ENCODE results near the gene ARSG. TPM values are rescaled to one million over a fixed set of nuclear protein-coding genes. Genes with fewer than 3 reads are reported as not detected.

The ARSG gene
- polyA plus RNA-seq, 1 of the 3 experiments (the other 2 are of a cell fraction): 0.41 TPM

GRCh38 chr17:68257934-68258333, 33.4 kb upstream of the ARSG start:
- TF ChIP-seq, protein P1, sequence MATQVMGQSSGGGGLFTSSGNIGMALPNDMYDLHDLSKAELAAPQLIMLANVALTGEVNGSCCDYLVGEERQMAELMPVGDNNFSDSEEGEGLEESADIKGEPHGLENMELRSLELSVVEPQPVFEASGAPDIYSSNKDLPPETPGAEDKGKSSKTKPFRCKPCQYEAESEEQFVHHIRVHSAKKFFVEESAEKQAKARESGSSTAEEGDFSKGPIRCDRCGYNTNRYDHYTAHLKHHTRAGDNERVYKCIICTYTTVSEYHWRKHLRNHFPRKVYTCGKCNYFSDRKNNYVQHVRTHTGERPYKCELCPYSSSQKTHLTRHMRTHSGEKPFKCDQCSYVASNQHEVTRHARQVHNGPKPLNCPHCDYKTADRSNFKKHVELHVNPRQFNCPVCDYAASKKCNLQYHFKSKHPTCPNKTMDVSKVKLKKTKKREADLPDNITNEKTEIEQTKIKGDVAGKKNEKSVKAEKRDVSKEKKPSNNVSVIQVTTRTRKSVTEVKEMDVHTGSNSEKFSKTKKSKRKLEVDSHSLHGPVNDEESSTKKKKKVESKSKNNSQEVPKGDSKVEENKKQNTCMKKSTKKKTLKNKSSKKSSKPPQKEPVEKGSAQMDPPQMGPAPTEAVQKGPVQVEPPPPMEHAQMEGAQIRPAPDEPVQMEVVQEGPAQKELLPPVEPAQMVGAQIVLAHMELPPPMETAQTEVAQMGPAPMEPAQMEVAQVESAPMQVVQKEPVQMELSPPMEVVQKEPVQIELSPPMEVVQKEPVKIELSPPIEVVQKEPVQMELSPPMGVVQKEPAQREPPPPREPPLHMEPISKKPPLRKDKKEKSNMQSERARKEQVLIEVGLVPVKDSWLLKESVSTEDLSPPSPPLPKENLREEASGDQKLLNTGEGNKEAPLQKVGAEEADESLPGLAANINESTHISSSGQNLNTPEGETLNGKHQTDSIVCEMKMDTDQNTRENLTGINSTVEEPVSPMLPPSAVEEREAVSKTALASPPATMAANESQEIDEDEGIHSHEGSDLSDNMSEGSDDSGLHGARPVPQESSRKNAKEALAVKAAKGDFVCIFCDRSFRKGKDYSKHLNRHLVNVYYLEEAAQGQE (IDR thresholded peaks at IDR 0.05; ENCODE audit: low read depth, low read length): no peak
- TF ChIP-seq, protein P2, sequence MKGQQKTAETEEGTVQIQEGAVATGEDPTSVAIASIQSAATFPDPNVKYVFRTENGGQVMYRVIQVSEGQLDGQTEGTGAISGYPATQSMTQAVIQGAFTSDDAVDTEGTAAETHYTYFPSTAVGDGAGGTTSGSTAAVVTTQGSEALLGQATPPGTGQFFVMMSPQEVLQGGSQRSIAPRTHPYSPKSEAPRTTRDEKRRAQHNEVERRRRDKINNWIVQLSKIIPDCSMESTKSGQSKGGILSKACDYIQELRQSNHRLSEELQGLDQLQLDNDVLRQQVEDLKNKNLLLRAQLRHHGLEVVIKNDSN (IDR thresholded peaks at IDR 0.05; ENCODE audit: borderline replicate concordance, low read depth): no peak
- TF ChIP-seq EP300 (IDR thresholded peaks at IDR 0.05; ENCODE audit: borderline replicate concordance in 1 of 2, low read depth in 1 of 2, low read length in 1 of 2) (no peak), FOXJ3 (CRISPR knock-in tag; IDR thresholded peaks at IDR 0.05) (no peak), GABPA (IDR thresholded peaks at IDR 0.05; ENCODE audit: low read depth) (no peak), RXRA (IDR thresholded peaks at IDR 0.05; ENCODE audit: borderline replicate concordance, low read depth) (no peak), USF2 (IDR thresholded peaks at IDR 0.05; ENCODE audit: borderline replicate concordance, low read depth, low read length) (no peak), TEAD4 (IDR thresholded peaks at IDR 0.05; ENCODE audit: borderline replicate concordance, insufficient read depth) (no peak), SIN3A (IDR thresholded peaks at IDR 0.05; ENCODE audit: borderline replicate concordance, low read depth, low read length) (no peak), ZBTB33 (IDR thresholded peaks at IDR 0.05; ENCODE audit: borderline replicate concordance, low read depth) (no peak), JUND (IDR thresholded peaks at IDR 0.05) (no peak), MAX (IDR thresholded peaks at IDR 0.05; ENCODE audit: low read depth) (no peak), EZH2phosphoT487 (IDR thresholded peaks at IDR 0.05; ENCODE audit: borderline replicate concordance, low read depth) (no peak), RFX5 (IDR thresholded peaks at IDR 0.05; ENCODE audit: low read length) (no peak), NFIC (IDR thresholded peaks at IDR 0.05; ENCODE audit: borderline replicate concordance) (no peak)
- TF ChIP-seq, protein P3, sequence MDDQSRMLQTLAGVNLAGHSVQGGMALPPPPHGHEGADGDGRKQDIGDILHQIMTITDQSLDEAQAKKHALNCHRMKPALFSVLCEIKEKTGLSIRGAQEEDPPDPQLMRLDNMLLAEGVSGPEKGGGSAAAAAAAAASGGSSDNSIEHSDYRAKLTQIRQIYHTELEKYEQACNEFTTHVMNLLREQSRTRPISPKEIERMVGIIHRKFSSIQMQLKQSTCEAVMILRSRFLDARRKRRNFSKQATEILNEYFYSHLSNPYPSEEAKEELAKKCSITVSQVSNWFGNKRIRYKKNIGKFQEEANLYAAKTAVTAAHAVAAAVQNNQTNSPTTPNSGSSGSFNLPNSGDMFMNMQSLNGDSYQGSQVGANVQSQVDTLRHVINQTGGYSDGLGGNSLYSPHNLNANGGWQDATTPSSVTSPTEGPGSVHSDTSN (IDR thresholded peaks at IDR 0.05): no peak
- TF ChIP-seq, protein P4, sequence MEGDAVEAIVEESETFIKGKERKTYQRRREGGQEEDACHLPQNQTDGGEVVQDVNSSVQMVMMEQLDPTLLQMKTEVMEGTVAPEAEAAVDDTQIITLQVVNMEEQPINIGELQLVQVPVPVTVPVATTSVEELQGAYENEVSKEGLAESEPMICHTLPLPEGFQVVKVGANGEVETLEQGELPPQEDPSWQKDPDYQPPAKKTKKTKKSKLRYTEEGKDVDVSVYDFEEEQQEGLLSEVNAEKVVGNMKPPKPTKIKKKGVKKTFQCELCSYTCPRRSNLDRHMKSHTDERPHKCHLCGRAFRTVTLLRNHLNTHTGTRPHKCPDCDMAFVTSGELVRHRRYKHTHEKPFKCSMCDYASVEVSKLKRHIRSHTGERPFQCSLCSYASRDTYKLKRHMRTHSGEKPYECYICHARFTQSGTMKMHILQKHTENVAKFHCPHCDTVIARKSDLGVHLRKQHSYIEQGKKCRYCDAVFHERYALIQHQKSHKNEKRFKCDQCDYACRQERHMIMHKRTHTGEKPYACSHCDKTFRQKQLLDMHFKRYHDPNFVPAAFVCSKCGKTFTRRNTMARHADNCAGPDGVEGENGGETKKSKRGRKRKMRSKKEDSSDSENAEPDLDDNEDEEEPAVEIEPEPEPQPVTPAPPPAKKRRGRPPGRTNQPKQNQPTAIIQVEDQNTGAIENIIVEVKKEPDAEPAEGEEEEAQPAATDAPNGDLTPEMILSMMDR (IDR thresholded peaks at IDR 0.05): no peak

More at GRCh38 chr17:68257934-68258333, 33.4 kb upstream of the ARSG start:
- Histone ChIP-seq H3K9me3 (no peaks in the 10 kb centered on the region), H3K27me3 (ENCODE audit: insufficient read depth) (no peaks in the 10 kb centered on the region), H3K9me2 (no peaks in the 10 kb centered on the region), H3K4me1 (ENCODE audit: control insufficient read depth in 1 of 2, insufficient read depth in 2 of 2, low read depth in 1 of 2, low read length in 1 of 2) (no peaks in the 10 kb centered on the region), H3K4me3 (ENCODE audit: low read depth in 2 of 2, low read length in 1 of 2) (no peak overlapping the region), H3K36me3 (replicated peaks in 1 of 2; ENCODE audit: control insufficient read depth in 1 of 2, insufficient read depth in 2 of 2, low read length in 1 of 2) (peaks cover 33 to 41% of the 10 kb centered on the region in 2 experiments), H3K9ac (no peak overlapping the region), H3K27ac (ENCODE audit: low read depth in 2 of 2, low read length in 1 of 2) (no peak overlapping the region), H3K79me2 (ENCODE audit: insufficient read depth) (no peaks in the 10 kb centered on the region), H3K4me2 (no peak overlapping the region), H2AFZ (ENCODE audit: low read depth) (no peak overlapping the region), H3F3A (replicated peaks; ENCODE audit: insufficient read depth) (no peaks in the 10 kb centered on the region), H4K20me1 (ENCODE audit: insufficient read depth) (no peaks in the 10 kb centered on the region)
- CTCF ChIA-PET: interaction anchor here (0.7 to 8.8 kb wide), 5 partner anchors 9 to 212 kb away, joined by 3 to 77 read pairs (median 3); no protein-coding TSS in a partner anchor
- DNase-seq: no peak
- POLR2A ChIA-PET: no interaction called here

All from SK-N-SH (cell line).